HK-2 (cell line): ENCODE measurements around the gene YWHAB.
"Not testable (repeated sequence)": the region's sequence is repeated elsewhere in the genome, so short reads cannot be mapped to it uniquely, and the experiment has no call there.

Experiments used
- DNase-seq: peaks from one replicate; pipeline ENCODE4 v3.0.0-alpha.2; 2018; ENCODE audit not compliant: unreplicated experiment

The YWHAB gene

DNA sequence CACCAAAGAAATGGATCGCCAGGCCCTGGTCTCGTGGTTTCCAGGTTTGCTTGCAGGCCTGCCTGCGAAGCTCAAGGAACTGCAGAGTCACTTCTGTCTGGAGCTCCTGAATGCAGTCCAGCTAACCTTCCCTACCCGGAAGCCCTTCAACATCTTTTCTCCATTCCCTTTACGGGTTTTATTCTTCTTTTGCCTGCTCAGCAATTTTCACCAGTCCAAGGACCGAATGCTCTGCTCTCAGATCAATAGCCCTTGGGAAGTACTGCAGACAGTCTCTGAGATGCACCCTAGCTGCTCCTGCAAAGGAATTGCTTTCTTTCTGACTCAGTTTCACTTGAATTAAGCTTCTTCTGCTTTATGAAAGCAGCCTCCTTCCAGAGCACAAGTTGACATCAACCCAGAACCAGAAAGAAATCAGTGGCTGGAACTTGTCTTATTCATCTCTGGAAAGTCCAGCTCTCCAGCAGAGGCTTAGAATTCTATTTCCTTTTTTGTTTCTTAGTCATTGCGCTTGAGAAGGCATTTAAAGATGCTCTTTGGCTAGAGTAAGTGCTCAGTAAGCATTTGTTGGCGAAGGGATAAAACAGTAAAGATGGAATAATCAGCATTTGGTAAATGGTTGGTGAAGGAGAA, 18.7 kb upstream of the YWHAB start:
- no peak for DNase-seq

DNA sequence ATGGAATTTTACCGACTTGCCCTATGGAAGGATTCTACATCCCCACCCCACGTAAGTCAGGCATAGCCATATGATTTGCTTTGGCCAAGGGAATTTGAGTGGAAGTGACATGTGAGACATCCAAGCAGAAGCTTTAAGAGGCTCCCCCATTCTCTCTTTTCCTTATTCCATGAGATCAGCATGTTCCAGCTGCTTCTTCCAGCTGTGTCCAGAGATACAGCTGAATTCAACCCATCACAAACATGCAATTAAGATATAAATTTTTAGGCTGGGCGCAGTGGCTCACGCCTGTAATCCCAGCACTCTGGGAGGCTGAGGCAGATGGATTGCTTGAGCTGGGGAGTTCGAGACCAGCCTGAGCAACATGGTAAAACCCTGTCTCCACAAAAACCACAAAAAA, 16.0 kb upstream of the YWHAB start:
- no peak for DNase-seq

DNA sequence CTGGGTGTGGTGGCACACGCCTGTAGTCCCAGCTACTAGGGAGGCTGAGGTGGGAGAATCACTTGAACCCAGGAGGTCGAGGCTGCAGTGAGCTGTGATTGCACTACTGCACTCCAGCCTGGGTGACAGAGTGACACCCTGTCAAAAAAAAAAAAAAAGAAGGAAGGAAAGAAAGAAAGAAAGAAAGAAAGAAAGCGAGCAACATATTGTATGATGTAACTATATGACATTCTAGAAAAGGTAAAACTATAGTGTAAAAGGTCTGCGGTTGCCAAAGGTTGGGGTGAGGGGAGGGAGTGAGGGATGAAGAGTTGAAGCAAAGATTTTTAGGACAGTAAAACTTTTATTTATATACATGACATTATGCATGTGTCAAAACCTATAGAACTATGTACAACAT, 3.1 kb upstream of the YWHAB start:
- DNase-seq = not testable (repeated sequence)

DNA sequence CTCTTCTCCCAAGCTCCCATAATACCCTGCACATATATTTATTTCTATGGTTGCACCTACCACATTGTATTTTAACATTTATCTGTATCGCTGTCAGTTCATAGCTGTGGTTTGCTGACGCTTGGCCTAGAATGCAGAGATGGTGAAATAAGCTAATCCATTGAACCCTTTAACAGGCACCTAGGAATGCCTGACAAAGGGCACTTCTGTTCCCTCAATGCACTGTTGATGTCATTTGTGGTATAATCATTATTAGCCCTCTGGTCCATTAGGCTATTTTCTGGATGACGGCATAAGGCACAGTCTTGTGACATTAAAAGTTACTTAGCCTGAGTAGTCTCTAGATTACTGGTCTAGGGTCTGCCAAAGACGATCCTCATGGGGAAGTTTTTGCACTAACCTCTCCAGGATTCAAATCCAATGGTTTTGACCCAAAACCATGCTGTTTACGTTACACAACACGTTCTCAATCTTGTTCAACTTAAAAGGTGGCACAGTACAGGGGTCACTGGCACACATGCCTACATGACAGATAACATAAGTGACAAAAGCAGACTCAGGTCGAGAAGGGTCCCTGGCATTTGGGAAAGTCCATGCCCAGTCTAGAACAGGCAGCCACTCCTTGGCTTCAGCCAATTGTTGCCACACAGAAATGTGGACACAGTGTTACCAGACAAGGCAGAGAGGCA, 2.1 kb upstream of the YWHAB start:
- DNase-seq = no peak

DNA sequence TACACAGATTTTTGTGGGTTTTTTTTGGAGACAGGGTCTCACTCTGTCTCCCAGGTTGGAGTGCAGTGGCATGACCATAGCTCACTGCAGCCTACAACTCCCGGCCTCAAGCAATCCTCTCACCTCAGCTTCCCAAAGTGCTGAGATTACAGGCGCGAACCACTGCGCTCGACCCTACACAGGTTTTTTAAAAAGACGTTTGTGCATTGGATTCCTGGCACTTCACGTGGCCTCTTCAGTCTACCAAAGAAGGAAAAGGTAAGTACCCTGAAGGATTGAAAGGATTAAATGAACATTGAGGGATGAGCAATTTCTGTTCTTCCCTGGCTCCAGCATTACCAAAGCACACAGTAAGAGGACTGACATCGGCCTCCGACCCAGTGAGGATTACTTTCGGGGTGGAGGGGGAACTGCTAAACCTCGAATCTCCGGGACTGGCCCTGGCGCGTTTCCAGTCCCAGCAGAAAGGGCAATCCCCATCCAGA, 556 bp upstream of the YWHAB start:
- DNase-seq = no peak

DNA sequence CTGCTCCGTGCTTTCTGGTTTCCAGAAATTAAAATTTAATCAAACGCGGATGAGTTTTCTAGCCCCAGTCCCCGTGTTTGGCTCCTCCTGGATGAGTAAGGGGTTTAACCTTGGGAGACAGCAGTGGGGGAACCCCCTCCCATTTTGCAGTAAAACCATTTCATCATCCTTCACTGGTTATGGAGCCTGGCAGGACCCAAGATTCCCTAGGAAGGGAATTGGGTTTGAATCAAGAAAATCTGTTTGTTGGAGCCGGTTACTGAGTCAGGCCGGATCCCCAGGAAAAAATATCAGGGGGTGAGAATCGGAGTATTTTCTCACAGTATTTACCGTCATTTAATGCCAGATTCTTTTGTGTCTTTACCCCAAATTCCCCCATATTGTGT, 754 bp downstream of the YWHAB start:
- DNase-seq = no peak

DNA sequence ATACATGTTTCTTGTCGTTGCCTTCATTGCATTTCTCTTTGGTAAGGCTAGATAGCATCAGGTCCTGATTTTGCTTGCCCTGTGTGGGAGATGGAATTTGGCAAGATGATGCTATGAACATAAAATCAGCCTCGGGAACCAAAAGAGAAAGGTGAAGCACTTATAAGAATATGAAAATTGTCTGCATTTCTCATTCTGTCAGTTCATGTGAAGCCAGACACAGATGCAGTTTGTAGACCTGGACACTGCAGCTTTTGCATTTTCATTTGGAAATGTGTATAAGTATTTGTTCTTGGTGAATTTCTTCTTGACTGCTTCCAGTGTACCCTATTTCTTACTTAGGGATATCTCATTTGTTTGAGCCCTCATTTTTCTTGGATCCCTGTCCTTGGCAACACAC, 1.3 kb downstream of the YWHAB start:
- DNase-seq = no peak

DNA sequence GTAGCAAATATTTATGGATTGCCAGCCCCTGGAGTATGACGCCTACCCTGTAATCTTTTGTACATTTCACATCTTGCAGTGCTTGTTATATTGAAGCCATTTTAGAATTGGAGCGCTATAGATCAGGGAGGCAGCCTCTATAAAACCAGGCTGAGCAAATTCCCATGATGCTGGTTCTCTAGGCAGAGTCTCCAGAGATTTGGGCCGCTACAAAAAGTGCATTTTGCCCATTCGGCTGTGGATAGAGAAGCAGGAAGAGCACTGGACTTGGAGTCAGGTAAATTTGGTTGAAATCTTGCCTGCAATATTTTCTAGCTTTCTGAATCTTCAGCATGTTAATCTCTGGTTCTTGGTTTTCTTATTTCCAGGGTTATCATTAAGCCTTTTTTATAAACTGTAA, 2.0 kb downstream of the YWHAB start:
- no peak for DNase-seq

DNA sequence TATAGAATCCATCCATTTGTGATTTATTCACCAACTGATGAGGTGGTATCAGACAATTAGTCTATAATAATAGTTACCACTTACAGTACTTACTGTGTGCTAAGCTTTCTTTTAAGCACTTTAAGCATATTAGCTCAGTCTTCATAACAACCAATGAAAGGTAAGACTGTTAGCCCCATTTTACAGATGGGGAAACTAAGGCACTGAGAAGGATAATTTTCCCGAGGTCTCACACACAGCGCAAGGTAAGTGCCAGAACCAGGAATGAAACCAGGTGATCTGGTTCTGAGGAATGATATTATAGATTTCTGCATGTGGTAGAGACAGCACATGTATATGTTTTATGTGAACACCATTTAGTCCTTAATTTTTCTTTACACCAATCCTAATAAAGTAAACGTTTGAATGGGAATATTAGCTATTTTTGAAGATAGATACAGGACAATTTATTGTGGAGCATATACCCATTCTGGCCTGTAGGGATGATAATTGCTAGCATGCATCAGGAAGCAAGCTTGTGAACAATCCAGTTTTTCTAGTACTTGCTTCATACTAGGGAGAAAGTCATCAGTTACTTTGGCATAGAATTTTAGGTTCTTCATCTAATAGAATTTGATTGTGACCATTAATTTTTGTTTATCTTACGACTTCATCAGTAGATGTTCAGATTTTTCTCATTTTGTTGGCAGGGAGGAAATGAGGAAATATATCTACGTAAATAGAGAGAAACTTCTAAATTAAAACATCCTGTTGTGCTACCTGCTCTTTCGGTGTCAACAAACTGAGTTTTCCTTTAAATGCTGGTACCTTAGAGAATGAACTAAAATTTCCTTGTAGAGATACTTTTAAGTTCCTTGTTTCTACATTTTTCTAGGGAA, 3.0 kb downstream of the YWHAB start:
- DNase-seq = no peak

DNA sequence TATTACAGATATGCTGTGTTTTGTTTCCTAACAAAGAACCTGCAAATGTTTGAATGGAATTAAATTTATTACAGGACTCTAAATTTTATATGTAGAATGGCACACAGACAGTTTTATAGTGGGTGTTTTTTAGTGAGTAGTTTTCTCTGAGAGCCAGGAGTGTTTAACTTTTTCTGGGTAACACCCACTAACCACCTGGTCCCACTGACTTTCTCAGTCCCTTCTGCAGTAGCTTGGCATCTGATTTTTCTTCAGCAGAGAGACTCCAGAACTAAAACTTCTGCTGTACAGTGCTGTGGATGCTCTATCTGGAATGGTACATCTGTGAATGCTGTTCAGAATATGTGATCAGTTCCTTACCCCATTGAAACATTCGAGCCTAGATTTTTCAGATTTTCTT, 6.3 kb downstream of the YWHAB start:
- DNase-seq = no peak

DNA sequence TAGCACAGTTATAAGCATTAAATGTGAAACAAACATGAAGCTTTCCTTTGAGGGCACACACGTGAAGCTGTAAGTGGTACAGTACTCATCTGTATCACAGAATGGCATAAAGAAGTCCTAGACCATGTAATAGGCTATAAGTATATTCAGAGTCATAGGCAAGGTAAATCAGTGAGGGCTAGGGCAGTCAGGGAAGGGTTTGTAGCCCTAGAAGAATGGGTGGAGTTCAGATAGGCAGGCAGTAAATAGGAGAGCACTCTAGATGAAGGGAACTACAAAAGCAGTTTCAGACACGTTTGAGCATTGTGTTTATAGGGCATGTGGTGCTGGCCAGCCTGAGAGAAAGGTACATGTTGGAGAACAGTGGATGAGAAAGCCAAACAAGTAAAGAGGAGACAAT, 9.5 kb downstream of the YWHAB start:
- no peak for DNase-seq

DNA sequence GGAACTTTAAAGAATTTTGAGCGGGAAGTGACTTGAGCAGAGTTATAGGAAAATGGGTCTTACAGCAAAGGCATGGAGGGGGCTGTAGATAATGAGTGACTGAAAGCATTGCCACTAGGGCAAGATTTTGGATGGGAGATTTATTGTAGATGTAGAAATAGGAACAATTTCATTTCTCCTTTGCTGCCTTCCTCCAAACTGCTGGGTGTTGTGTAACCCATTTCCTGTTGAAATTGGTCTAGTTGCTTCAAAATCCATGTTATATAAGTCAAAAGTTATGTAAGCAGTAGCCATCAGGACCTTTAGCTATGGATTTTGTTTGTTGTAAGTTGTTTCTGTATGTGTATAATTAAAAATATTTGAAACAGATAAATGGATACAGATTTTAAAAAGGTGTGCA, 11.1 kb downstream of the YWHAB start:
- DNase-seq = no peak

DNA sequence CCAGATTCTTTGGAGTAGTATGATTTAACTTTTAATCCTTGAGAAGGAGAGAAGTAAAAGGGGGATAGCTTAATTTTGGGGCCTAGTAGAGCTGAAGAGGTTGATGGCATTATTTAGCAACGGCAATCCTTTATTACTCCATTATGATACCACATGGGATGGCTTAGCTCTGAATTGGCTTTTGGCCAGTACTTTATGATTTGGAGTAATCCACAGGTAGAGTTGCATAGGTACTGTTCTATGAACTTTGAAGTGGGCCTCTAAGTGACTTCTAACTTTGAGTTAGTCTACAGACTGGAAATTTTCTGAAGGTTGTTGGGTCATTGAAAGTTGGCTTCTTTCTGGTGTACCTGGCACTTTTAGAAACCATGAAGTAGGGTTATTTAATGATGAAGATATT, 11.6 kb downstream of the YWHAB start:
- no peak for DNase-seq

DNA sequence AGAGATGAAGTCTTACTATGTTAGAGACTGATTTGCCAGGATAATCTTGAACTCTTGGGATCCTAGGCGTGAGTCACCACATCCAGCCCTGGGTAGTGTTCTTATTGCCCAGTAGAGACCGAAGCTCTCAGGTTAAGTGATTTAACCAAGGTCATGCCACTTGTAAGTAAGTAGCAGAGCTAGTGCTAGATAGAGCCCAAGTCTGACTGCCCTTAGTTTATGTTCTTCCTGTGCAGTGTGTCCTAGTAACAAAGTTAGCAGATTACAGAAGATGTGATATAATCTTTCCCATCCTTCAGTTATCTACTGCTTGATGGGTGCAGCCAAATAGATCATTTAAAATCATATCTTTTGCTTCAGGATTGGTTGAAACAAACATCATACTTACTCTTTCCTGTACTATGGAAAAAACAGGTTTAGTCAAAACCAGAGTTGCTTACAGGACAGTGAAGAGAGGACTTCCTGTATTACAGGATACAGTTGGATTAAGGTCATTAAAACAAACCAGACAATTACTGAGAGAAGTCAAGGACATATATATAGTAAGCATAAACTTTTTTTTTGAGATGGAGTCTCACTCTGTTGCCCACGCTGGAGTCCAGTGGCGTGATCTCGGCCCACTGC, 14.8 kb downstream of the YWHAB start:
- no peak for DNase-seq

DNA sequence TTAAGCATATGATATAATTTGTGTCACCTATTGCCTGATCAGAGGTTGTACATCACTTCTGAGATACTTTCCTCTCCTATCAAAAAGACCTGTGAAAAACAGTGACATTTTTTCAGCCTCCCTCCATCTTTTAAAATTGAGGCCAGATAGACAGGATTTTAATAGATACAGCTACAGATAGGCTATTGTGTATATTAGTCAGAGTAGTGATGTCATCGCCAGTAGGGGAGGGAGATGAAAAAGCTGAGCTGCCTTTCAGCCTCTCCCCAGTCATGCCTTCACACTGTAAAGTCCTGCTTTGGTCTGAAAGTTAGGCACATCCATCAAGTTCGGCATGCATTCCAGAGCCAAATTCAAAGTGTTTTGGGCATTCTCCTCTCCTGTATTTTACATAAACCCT, 16.5 kb downstream of the YWHAB start:
- DNase-seq = no peak

DNA sequence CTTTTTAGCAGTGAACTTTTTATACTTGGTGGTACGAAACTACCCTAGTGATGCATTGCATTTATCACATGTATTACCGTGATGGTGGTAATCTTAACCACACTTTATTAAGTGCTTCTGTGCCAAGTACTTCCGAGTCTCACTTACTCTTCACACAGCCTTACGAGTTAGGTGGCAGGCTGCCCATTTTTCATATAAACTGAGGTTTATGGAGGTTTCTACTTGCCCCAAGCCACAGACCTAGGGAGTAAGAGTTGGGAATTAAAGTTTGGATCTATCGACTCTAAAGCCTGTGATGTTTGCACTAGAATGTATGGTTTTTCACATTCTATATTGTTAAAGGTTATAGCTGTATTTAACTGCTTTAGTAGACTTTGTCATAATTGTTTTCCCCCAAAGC, 18.9 kb downstream of the YWHAB start:
- no peak for DNase-seq

DNA sequence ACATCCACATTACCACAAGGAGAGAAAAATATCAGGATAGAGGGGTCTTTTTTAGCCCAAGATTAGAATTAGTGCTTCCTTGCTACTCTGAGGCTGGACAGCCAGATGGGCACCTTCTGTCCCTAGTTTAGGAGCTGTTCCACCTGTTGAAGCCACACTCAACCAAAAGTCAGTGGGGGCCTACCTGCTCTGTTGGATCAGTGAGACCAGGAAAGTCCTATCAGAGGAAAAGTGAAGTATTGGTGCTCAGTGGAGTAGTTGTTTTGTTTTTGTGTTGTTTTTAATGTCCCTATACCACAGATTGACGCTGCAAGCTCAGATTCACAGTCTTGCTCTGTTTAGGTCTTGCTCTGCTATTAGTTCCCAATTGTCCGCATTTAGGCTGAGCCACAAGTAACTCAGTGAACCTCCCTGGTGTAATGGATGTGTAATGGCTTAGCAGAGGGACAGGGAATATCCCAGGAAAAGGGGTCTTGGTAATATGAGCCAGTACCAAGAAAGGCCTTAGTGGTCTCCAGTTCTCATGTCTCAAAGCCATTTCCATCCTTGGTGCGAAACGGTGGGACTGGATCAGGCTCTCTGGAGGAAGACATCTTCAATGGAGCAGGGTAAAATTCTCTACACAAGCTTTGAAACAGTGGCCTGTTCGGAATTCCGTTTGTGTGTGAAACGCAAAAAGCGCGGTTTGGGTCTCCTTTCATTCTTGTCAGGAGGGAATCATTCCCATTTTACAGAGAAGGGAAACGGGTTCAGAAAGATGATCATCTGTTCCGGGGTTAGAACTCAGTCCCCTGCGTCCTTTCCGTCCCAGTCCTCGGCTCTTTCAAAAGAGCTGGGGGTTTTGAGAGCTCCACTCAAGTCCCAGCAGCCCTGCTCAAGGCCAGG, 23.7 kb downstream of the YWHAB start:
- no peak for DNase-seq

DNA sequence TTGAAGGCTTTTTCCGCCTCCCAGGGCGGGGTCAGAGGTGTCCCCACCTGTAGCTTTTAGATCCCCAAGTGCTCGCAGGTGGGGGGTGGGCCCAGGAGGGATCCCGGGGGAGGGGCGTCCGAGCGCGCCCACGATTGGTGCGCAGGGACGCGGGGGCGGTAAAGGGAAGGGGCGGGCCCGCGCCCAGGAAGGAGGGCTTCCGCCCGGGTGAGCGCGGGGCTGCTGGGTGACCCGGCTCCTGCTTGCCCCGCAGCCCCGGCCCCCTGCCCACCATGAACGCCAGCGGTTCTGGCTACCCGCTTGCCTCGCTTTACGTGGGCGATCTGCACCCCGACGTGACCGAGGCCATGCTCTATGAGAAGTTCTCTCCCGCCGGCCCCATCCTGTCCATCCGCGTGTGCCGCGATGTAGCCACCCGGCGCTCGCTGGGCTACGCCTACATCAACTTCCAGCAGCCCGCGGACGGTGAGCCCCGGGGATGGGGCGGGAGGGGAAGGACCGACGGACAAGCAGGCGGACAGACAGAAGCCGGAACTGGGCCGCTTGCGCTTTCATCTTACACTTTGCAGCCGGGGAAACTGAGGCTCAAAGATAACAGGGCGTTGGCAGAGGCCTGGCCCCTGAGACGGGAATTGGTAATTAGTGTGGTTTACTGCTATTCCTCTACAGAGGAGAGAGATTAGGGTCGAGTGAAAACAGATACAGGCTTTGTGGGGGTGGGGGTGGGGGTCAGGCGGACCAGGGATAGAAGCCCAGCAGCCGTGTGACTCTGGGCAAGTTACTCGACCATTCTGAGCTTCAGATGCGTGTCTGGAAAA, 24.6 kb downstream of the YWHAB start, which contains the start of gene PABPC1L:
PABPC1L (plus strand) TSS at position 189 of the 818 bp plus-strand sequence; CDS start at position 273, 84 bp downstream.
- DNase-seq = peak; percentile 74

DNA sequence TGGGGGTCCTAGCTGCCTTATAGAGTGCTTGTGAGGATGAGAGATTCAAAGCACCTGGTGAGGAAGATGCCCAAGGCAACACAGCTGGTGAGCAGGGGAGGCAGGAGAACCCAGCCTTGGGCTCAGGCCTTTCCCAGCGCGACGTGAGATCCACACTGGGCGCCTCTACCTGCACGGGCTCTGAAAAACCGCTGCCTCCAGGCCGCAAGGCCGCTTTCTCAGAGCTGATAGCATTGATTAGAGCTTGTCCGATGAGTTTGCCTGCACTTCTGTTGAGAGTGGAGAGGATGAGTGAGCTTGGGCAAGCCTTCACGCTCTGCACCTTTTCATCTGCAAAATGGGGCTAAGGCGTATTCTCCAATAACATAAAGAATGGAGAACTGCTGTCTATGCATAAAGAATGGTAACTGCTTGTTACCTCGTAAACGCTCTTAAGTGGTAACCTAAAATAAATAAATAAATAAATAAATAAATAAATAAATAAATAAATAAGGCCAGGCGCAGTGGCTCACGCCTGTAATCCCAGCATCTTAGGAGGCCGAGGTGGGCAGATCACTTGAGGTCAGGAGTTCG, 25.3 kb downstream of the YWHAB start:
- DNase-seq = peak; percentile 37
